ENCODE data around the gene GNG2.

- TF ChIP-seq CTCF (conservative IDR thresholded peaks at IDR 0.05 in 1 of 2, IDR thresholded peaks at IDR 0.05 in 1 of 2; ENCODE audit: low read depth in 1 of 2, low read length in 2 of 2) (no peak), EZH2 (IDR thresholded peaks at IDR 0.05; ENCODE audit: low read length, missing control alignments) (no peak)
Measured at GRCh38 chr14:51999084-51999483, 138.7 kb downstream of the GNG2 start.
